Measurements from ENCODE around the gene HOXA13. TPM values are rescaled to one million over a fixed set of nuclear protein-coding genes. Genes with fewer than 3 reads are reported as not detected.

Gene HOXA13
- total RNA-seq, 2 donors from 2014 or later = not detected

DNA sequence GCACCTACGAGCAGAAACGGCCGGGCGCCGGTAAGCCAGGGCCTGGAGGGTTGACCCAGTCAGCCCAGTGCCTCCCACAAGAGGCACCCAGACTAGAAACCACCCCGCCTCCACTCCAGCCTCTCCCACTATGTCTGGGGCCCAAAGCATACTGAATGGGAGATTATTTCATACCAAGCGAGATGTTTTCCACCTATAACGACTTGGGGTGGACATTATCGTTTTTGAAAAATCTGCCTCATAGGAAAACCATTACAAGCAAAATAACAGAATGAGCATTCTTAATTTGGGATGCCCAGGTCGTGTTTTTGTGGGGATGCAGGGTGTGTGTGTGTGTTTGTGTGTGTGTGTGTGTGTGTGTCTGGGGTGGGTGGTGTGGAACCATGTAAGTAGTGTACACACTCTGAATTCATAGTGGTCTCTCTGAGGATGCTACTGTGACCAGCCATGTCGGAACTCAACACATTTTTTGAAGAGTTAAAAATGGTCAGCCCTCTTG is 53.9 kb downstream of the HOXA13 start:
- no peak for ATAC-seq

DNA sequence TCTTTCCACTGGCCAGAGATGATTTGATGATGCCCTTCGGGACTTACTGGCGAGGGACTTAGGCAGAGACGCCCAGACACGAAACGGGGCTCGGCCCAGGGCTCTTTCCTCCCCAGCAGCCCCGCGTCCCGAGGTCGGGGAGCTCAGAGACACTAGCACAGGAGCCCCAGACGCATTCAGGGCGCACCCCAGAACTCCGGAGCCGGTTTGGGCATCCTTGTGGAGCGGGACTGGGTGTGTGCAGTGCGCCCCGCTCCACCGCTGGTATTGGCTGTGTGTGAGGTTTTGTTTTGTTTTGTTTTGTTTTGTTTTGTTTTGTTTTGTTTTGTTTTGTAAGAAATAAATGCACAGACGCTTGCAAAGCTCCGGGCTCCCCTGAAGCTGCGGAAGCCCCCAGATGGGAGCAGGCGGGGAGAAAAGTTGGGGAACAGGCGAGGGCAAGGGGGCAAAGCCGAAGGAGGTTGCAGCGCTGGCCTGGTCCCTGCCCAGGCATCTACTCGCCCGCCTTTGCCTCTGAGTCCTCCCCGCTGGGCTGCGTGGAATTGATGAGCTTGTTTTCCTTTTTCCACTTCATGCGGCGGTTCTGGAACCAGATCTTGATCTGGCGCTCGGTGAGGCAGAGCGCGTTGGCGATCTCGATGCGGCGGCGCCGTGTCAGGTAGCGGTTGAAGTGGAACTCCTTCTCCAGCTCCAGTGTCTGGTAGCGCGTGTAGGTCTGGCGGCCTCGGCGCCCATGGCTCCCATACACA is 54.6 kb downstream of the HOXA13 start:
- no peaks in the 10 kb centered on the region for H3K9me3 Mint-ChIP-seq
- ATAC-seq (no peak), DNase-seq (ENCODE audit: low spot score in 2 of 2) (no peak)
- peaks cover 0 to 12% of the 10 kb centered on the region in 2 donors for H3K36me3 Mint-ChIP-seq
- no peak overlapping the region for H3K27ac Mint-ChIP-seq

More for the DNA sequence above, 53.9 kb downstream of the HOXA13 start:
- no peak for DNase-seq (ENCODE audit: low spot score in 2 of 2)
- Mint-ChIP-seq H3K36me3 (peaks cover 0 to 12% of the 10 kb centered on the region in 2 donors), H3K27ac (no peak overlapping the region), H3K9me3 (no peaks in the 10 kb centered on the region)

DNA sequence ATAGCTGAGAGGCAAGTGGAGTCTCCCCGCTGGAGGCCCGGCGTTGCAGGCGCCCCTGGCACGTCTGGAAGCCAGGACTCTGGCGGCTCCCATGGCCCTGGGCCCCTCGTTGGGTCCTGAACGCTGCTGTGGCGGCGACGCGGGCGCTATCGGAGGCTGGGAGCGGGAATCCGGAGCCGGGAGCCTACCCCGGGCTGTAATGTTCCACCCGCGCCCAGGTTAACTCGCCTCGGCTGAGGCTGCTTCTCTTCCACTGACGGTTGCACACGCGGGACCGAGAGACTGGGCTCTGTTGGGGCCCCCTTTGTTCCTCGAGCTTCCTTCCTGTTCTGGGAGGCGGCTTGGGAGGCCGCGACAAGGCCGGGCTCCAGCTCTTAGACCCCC is 55.1 kb downstream of the HOXA13 start:
- H3K27ac Mint-ChIP-seq = no peak overlapping the region
- H3K36me3 Mint-ChIP-seq = peaks cover 0 to 12% of the 10 kb centered on the region in 2 donors
- no peak for DNase-seq (ENCODE audit: low spot score in 2 of 2)
- ATAC-seq = no peak
- no peaks in the 10 kb centered on the region for H3K9me3 Mint-ChIP-seq

Other genes with a start within 250 kb of the HOXA13 start
- gene HOXA1, start 104.1 kb downstream of the HOXA13 start, total RNA-seq = under 1 TPM in 1 of 2 donors, not detected in 1; 0.16 TPM
- gene HOXA2, start 97.4 kb downstream of the HOXA13 start, total RNA-seq = not detected
- gene HOXA4, start 69.3 kb downstream of the HOXA13 start, total RNA-seq = under 1 TPM in 1 of 2 donors, not detected in 1; 0.59 TPM
- gene HOXA5, start 56.4 kb downstream of the HOXA13 start, total RNA-seq = not detected
- gene HOXA6, start 52.3 kb downstream of the HOXA13 start, total RNA-seq = under 1 TPM in 1 of 2 donors, not detected in 1; 0.31 TPM
- not detected for gene HOXA3, start 47.5 kb downstream of the HOXA13 start, total RNA-seq
- not detected for gene HOXA7, start 43.4 kb downstream of the HOXA13 start, total RNA-seq
- not detected for gene HOXA9, start 34.6 kb downstream of the HOXA13 start, total RNA-seq
- not detected for gene HOXA10, start 25.8 kb downstream of the HOXA13 start, total RNA-seq
- gene HOXA11, start 14.9 kb downstream of the HOXA13 start, total RNA-seq = not detected
- not detected for gene EVX1, start 42.7 kb upstream of the HOXA13 start, total RNA-seq

Measured in activated naive CD4-positive, alpha-beta T cell treated with anti-CD3 and anti-CD28 coated beads, Interleukin-2, amount 50 U/mL, for 72 hours (primary cell).